MM.1S (cell line): ENCODE results near the gene RAB3GAP2.

Experiments
- EZH2 ChIP-seq: fragments of 300-600 bp; sonication (generic); optimal IDR thresholded peaks from 2 replicates; pipeline ENCODE3; 2017; ENCODE audit warnings: low read depth, mild to moderate bottlenecking, antibody characterized with exemption, low read length, mixed read lengths
- EZH2phosphoT487 ChIP-seq: fragments of 300-600 bp; sonication (generic); IDR thresholded peaks from 2 replicates; pipeline ENCODE4 v1.6.1; 2018; ENCODE audit warnings: antibody characterized with exemption, low read length
- TF ChIP-seq, protein P1 (sequence below): fragments of 300-600 bp; sonication (generic); IDR thresholded peaks from 2 replicates; pipeline ENCODE4 v1.5.1; 2016; ENCODE audit warnings: antibody characterized with exemption, low read length, mixed read lengths

DNA sequence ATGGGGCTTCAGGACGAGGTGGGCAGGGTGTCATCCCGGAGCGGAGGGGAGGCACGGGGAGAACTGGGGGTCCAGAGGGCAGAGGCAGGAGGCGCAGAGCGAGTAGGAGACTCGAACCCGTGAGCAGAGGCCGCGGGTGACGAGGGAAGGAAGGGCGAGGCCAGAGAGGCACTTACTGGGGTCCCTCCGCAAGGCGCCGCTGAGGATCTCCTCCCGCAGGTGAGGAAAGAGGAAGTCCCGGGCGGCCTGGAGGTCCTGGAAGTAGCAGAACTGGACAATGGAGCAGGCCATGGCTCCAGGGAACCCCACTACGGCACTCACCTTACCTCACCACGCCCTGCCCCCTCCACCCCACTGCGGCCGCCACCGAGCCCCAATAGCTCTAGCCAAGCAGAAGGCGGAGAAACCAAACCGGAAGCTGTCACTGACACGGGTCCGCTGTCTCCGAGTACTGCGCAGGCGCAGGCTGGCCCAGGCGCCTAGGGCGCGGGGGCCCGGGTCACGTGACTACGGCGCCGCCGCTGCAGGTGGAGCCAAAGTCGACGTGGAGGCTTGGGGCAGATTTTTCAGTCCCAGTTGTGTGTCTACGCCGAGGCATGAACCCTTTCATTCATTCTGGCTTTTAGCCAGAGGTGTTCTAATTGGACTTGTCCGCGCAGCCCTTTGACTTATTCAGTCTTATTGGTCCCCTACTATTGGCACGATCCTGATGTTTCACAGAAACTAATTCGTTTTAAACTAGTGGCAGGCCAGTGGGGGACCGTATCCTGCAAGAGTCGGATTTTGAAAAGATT lies at the start of gene RAB3GAP2:
- TF ChIP-seq, protein P1, sequence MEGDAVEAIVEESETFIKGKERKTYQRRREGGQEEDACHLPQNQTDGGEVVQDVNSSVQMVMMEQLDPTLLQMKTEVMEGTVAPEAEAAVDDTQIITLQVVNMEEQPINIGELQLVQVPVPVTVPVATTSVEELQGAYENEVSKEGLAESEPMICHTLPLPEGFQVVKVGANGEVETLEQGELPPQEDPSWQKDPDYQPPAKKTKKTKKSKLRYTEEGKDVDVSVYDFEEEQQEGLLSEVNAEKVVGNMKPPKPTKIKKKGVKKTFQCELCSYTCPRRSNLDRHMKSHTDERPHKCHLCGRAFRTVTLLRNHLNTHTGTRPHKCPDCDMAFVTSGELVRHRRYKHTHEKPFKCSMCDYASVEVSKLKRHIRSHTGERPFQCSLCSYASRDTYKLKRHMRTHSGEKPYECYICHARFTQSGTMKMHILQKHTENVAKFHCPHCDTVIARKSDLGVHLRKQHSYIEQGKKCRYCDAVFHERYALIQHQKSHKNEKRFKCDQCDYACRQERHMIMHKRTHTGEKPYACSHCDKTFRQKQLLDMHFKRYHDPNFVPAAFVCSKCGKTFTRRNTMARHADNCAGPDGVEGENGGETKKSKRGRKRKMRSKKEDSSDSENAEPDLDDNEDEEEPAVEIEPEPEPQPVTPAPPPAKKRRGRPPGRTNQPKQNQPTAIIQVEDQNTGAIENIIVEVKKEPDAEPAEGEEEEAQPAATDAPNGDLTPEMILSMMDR: no peak
- TF ChIP-seq EZH2 (no peak), EZH2phosphoT487 (no peak)
